ENCODE data around the gene BDH1.
"Not testable (repeated sequence)": the region's sequence is repeated elsewhere in the genome, so short reads cannot be mapped to it uniquely, and the experiment has no call there.

The BDH1 gene, protein sequence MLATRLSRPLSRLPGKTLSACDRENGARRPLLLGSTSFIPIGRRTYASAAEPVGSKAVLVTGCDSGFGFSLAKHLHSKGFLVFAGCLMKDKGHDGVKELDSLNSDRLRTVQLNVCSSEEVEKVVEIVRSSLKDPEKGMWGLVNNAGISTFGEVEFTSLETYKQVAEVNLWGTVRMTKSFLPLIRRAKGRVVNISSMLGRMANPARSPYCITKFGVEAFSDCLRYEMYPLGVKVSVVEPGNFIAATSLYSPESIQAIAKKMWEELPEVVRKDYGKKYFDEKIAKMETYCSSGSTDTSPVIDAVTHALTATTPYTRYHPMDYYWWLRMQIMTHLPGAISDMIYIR

DNA sequence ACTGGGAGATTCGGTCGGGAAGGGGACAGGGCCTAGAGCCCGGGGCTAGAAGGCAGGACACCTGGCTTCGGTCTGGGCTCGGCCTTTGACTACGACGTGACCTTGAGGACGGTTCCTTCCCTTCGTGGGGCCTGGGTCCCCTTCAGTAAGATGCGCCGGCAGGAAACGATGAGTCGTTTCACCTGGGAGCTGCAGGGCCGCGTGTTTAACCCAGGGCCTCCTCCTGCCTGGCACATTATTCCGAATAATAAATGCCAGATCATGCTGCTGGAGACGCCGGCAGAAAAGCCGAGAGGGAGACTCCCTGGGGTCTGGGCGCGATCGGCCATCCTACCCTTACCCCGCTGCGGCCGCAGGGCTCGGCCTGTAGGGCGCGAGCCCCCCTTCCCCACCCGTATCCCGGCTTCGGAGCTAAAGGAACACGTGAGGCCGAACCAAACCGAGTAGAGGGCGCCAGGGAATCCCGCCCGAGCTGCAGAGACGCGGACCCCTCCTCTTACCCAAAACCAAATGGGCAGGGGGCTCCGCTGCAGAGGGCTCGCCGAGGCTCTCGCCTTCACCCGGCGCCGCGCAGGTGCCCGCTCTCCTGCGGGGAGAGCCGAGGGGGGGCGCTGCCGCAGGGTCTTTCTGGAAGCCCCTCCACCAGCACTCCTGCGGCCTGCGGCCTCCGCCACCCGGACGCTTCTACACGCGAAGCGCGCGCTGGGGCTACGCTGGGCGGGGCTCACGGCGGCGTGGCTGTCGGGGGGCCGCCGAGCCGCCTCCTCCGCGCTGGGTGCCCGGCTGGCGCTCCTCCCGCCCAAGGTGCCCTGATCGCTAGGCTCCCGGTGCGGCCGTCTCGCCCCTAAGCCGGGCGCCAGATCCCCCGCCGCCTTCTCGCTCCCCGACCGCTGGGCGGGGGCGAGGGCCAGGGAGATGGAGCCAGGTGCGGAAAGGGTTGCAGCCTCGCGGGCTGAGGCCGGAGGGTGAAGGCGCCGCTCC is at the start of gene BDH1:
Gene BDH1, minus strand, starts transcription at position 688 of the 981 bp plus-strand sequence. CDS start 9,525 bp downstream, outside the sequence.
- DNase-seq = peak; percentile 5

DNA sequence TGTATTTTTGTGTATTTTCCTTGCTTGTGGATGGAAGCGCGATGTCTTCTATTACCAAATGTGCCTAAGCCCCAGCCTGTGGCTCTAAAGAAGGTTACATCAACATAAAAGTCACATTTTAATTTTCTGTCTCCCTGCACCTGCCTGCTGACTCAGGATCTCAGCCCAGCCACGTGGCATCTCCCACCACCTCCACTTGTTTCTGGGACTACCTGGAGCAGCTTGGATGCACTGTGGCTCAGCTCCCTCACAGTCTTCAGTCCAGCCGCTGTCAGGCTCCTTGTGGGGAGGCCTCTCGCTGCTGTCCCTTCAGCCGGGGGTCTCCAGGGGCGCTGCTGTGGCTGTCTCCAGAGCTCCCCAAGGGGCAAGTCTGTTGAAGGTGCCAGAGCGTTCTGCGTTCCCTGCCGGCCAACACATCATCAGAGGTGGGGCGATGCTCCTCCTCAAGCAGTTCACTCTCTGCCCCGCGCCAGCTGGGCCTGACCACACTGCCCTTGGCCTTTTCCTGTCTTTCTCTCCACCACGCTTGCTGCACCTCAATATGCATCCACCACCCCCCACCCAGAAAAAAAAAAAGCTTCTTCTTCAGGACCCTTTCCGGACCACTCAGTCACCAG is 47.7 kb upstream of the BDH1 start:
- DNase-seq = no peak

DNA sequence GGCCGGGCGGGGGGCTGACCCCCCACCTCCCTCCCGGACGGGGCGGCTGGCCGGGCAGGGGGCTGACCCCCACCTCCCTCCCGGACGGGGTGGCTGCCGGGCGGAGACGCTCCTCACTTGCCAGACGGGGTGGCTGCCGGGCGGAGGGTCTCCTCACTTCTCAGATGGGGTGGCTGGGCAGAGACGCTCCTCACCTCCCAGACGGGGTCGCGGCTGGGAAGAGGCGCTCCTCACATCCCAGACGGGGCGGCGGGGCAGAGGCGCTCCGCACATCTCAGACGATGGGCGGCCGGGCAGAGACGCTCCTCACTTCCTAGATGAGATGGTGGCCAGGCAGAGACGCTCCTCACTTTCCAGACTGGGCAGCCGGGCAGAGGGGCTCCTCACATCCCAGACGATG is 46.6 kb upstream of the BDH1 start:
- DNase-seq = not testable (repeated sequence)

GRCh38 chr3:197601566-197601840 is 45.7 kb upstream of the BDH1 start:
- not testable (repeated sequence) for DNase-seq

DNA sequence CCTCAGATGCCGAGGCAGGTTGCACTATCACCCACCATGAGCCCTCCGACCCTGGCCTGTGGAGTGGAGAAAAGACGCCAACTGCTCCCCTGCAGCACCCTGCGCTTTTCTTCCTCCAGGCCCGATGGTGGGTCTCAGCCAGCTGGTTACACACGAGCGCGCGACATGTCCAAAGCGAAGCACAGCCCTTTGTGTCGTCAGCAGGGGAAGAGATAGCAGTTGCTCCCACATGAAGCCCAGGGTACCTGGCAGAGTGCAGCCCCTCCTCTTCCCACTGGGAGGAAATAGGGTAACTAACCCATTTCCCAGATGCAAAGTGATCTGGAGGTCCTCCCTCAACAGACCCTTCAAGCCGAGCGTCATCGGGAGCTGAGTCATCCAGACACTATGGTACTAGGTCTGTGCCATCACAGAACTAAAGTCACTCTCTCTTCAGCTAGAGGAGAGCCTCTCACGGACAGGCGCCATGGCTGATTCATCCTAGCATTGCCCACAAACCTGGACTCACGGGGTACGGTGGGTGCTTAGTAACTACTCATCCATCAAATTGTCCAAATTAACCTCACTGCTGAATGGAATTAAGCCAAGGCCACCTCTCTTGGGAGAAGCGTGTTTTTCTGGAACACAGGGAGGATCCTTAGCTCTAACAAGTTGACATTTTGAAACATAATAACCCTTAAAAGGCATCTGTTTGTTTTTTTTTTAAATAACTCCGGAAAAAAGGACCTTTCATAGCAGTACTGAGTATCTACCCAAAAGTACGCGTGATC is 45.2 kb upstream of the BDH1 start:
- no peak for DNase-seq

DNA sequence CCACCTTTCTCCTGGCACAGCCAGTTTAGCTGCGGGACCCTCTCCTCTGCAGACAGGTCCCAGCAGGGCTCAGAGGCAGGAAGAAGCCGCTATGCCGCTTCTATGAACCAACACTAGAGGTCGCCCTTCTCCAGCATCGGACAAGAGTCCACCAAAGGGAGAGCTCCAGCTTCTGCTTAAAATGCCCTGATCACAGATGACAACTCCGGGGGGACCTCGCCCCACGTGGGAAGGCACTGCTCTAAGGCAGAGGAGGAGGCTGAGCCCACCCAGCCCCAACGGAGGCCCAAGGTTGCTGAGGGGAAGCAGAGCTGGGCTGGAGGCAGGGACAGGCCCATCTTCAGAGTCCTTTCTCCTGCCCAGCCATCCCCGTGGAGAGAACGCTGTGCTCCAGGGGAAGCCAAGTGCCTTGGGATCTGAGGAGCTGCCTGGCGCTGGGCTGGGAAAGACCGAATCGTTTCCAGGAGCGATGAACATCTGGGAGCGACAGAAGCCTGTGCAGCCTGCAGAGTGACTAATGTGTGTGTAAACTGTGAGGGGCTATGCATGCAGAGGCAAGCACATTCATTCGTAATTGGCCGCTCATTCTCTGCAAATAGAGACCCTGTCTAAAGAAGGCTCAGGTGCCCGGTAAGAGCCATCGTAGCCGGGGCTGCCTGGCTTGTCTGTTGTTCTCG is 43.5 kb upstream of the BDH1 start:
- peak; percentile 62 for DNase-seq

DNA sequence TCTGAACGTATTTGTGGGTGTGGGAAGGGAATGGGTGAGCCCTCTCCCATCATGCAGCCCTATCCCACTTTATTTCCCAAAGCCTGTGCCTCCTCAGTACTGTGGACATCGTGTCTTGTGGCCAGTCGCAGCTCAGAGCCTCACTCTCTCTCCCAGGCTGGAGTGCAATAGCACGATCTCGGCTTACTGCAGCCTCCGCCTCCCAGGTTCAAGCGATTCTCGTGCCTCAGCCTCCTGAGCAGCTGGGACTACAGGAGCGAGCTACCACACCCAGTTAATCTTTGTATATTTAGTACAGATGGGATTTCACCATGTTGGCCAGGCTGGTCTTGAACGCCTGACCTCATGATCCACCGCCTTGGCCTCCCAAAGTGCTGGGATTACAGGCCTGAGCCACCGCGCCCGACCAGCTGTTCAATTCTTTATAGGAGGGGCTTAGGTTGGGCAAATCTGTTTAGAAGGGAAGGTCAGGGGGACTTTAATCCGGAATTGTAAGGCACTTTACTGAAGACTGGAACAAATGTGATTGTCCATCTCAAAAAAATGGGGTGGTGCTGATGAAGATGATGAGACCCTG is 42.7 kb upstream of the BDH1 start:
- DNase-seq = no peak

DNA sequence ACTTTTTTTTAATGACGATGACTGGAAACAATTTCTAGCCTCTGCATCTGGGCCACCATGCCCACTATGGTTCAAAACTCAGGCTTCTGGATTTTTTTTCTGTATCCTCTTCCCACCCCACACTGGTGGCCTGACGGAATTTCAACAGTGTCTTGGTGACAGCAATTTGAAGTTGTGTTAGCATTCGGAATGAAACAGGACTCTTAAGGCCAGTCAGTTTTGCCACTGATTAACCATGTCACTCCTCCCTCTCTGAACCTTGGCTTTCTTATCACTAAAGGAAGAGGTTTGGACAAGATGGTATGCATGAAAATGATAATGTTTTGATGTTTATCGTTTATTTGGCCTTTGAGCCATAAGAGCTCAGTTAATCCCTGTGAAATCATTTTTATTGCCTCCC is 41.6 kb upstream of the BDH1 start:
- no peak for DNase-seq

- no peak for DNase-seq
Observed at GRCh38 chr3:197595470-197596185, 39.9 kb upstream of the BDH1 start.

- no peak for DNase-seq
Observed at GRCh38 chr3:197593046-197593380, 37.2 kb upstream of the BDH1 start.

GRCh38 chr3:197592361-197593045 is 36.7 kb upstream of the BDH1 start:
- DNase-seq = no peak

DNA sequence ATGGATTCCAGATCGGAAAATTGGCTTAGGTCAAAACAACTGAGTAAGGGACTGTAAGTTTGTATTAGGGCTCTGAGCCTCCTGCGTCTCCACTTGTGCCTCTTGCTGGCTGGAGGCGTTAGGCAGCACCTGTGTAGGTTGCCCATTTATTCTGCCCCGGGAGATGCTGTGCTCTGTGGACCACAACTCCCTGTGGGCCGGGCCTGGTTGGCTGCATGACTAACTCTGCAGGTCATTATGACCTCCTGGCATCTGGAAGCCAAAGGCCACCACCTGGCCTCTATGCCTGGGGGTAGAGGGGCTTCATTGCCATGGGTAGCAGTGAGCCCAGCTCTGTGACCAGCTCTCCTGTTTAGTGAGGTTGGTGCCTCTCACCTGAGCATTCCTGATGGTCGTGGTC is 36.0 kb upstream of the BDH1 start:
- no peak for DNase-seq

GRCh38 chr3:197590313-197590962 is 34.7 kb upstream of the BDH1 start:
- no peak for DNase-seq

- DNase-seq = no peak
Observed at GRCh38 chr3:197589545-197589944, 33.8 kb upstream of the BDH1 start.

- DNase-seq = not testable (repeated sequence)
Observed at GRCh38 chr3:197586768-197587167, 31.0 kb upstream of the BDH1 start.

DNA sequence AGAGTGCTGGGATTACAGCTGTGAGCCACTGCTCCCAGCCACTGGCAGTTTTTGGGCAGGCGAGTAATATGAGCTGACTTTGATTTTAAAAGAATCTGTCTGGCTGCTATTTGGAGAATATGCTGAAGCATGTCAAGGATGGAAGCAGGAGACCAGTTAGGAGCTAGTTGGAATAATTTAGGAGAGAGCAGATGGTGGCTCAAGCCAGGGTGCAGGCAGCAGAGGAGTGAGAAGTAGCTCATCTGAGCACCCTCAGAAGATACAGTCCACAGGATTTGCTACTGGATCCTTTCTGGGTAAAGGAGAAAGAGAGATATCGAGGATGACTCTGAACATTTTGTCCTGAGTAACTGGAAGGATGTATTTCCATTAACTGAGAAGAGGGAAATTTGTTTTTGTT is 30.4 kb upstream of the BDH1 start:
- no peak for DNase-seq

DNA sequence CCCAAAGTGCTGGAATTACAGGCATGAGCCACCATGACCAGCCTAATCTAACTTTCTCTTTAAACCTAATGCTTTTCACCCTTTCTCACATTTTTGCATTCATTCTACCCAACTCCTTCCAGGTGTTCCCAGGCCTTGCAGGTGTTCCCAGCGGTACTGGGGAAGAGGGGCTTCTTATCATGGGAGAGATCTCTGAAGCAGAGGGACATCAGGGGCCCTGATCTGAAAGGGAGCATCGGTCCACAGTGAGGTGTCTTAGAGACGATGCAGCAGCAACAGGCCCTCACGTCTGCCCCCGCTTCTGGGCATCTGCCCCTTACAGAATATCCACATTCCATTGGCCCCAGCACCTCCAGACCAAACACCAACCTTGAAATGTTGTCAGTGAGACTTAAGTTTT is 29.0 kb upstream of the BDH1 start:
- DNase-seq = no peak

DNA sequence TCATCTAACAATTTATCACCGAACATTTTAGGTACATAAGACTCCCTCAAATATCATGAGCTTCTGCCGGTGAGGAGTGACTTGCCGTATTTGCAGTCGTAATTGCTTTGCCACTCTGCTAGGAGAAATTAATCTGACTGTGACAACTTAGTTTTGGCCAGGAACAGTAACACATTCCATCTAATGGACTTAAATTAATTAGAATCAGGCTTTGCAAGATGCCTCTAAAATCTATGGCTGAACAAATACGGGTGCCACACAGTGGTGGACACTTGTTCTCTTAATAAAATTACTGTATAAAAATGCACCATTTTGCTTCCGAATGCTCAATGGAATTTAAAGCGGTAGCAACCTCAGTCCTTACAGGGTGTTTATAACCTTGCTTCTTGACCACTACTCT is 27.6 kb upstream of the BDH1 start:
- no peak for DNase-seq

- DNase-seq = no peak
Observed at GRCh38 chr3:197580253-197580691, 24.5 kb upstream of the BDH1 start.

DNA sequence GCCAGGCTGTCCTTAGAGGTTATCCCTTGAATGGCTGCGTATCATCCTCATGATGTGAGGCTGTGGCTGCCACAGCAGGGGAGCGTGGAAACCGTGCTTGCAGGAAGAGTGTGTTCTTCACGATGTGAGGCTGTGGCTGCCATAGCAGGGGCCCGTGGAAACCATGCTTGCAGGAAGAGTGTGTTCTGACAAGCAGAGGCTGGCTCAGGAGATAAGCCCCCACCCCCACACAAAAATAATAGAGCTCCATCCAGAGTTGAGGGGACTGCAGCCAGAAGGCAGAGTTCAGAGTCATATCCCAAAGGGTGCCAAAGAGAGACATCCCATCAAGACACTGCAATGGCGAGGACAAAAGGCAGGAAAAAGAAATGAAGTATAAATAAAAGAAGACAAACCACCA is 22.6 kb upstream of the BDH1 start:
- DNase-seq = no peak

Measured in HCEC 1CT (cell line).